NOMO-1 treated with DMSO at 0.1 percent for 48 hours (cell line): ENCODE measurements around the gene SMYD5.
A peak's percentile ranks its signal among the peaks of the same experiment; 100 is the strongest.

Experiments
- DNase-seq: peaks from one replicate; lab custom pipeline; 2025; ENCODE audit not compliant: unreplicated experiment; lab: John Stamatoyannopoulos, UW

The SMYD5 gene

GRCh38 chr2:73203055-73203681 is 10.9 kb upstream of the SMYD5 start:
- no peak for DNase-seq

GRCh38 chr2:73205611-73206010 is 8.4 kb upstream of the SMYD5 start:
- no peak for DNase-seq

GRCh38 chr2:73208258-73208657 is 5.8 kb upstream of the SMYD5 start:
- no peak for DNase-seq

- DNase-seq, result no peak
Observed at GRCh38 chr2:73210019-73210418, 4.0 kb upstream of the SMYD5 start.

GRCh38 chr2:73210696-73211095 is 3.3 kb upstream of the SMYD5 start:
- DNase-seq, result no peak

- no peak for DNase-seq
Observed at GRCh38 chr2:73212098-73212447, 2.0 kb upstream of the SMYD5 start.

- DNase-seq, result peak; percentile 49
Observed at GRCh38 chr2:73212448-73213176, 1.4 kb upstream of the SMYD5 start.

GRCh38 chr2:73215254-73215653 is 1.2 kb downstream of the SMYD5 start:
- no peak for DNase-seq

GRCh38 chr2:73217160-73217559 is 3.1 kb downstream of the SMYD5 start:
- no peak for DNase-seq

- DNase-seq, result no peak
Observed at GRCh38 chr2:73217826-73218225, 3.8 kb downstream of the SMYD5 start.

- DNase-seq, result no peak
Observed at GRCh38 chr2:73218298-73218697, 4.3 kb downstream of the SMYD5 start.

GRCh38 chr2:73223821-73224220 is 9.8 kb downstream of the SMYD5 start:
- no peak for DNase-seq

GRCh38 chr2:73225513-73226360 is 11.7 kb downstream of the SMYD5 start:
- DNase-seq, result no peak

GRCh38 chr2:73227086-73227485 is 13.0 kb downstream of the SMYD5 start:
- no peak for DNase-seq

- no peak for DNase-seq
Observed at GRCh38 chr2:73228631-73229030, 14.6 kb downstream of the SMYD5 start.

GRCh38 chr2:73232403-73233153 is 18.5 kb downstream of the SMYD5 start:
- DNase-seq, result peak; percentile 27

GRCh38 chr2:73233154-73233931 is 19.3 kb downstream of the SMYD5 start, which contains the start of gene PRADC1:
TSS of gene PRADC1 (minus strand) at chr2:73233239. CDS start at chr2:73233160, 79 bp downstream.
- DNase-seq, result peak; percentile 99

- DNase-seq, result peak; percentile 91
Observed at GRCh38 chr2:73233932-73234832, 20.1 kb downstream of the SMYD5 start, which contains the start of gene CCT7. TSS of gene CCT7 (plus strand) at chr2:73234308. CDS start at chr2:73234379, 71 bp downstream.
